ENCODE results near the gene TFB1M. TPM values are rescaled to one million over a fixed set of nuclear protein-coding genes. Genes with fewer than 3 reads are reported as not detected.

The TFB1M gene
- total RNA-seq, 1 donor from 2014 or later = 24.1 TPM

DNA sequence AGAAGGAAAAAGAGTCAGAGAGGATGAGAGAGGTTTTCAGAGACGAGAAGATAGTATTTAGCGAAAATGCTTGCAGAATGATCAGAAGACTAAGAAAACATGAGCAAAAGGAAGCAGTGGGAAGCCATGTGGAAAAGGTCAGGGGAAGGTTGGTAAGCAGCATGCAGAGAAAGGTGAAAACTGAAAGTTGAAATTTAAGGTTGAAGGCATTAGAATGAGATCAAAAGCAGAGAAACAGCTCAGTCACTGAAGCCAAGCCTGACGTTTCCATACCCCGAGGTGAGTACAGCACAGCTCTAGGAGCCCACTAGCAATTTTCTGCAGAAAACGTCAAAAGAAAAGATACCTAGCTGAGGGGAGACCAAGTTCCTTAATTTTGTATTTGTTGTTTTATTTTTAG is 19.1 kb upstream of the TFB1M start:
- H3K4me3 Mint-ChIP-seq = no peak overlapping the region
- no peaks in the 10 kb centered on the region for H3F3A ChIP-seq (ENCODE audit: low read depth)
- no peak overlapping the region for H3K9ac ChIP-seq
- TF ChIP-seq, protein P1, sequence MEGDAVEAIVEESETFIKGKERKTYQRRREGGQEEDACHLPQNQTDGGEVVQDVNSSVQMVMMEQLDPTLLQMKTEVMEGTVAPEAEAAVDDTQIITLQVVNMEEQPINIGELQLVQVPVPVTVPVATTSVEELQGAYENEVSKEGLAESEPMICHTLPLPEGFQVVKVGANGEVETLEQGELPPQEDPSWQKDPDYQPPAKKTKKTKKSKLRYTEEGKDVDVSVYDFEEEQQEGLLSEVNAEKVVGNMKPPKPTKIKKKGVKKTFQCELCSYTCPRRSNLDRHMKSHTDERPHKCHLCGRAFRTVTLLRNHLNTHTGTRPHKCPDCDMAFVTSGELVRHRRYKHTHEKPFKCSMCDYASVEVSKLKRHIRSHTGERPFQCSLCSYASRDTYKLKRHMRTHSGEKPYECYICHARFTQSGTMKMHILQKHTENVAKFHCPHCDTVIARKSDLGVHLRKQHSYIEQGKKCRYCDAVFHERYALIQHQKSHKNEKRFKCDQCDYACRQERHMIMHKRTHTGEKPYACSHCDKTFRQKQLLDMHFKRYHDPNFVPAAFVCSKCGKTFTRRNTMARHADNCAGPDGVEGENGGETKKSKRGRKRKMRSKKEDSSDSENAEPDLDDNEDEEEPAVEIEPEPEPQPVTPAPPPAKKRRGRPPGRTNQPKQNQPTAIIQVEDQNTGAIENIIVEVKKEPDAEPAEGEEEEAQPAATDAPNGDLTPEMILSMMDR (IDR thresholded peaks at IDR 0.05) = no peak
- TF ChIP-seq EZH2phosphoT487 (IDR thresholded peaks at IDR 0.05) = no peak
- no peak for TF ChIP-seq EZH2 (IDR thresholded peaks at IDR 0.05)
- H3K36me3 ChIP-seq = no peaks in the 10 kb centered on the region
- H3K36me3 Mint-ChIP-seq = peaks cover 2% of the 10 kb centered on the region
- peaks cover 20% of the 10 kb centered on the region for H3K9me3 Mint-ChIP-seq
- H3K79me2 ChIP-seq (ENCODE audit: low read depth) = no peaks in the 10 kb centered on the region
- H3K27ac ChIP-seq = no peak overlapping the region
- no peak for DNase-seq (ENCODE audit: low spot score)
- peaks cover 13% of the 10 kb centered on the region for H3K27me3 Mint-ChIP-seq (ENCODE audit: insufficient read depth, low read depth)
- no peak overlapping the region for H3K4me2 ChIP-seq
- H2AFZ ChIP-seq (replicated peaks) = no peak overlapping the region
- H3K4me1 ChIP-seq = peaks cover 8% of the 10 kb centered on the region
- H3K9me3 ChIP-seq (ENCODE audit: low read depth) = no peaks in the 10 kb centered on the region
- H3K27ac Mint-ChIP-seq = no peak overlapping the region
- H4K20me1 ChIP-seq (ENCODE audit: low read depth) = no peaks in the 10 kb centered on the region
- H3K4me1 Mint-ChIP-seq = peaks cover 16% of the 10 kb centered on the region
- no peak overlapping the region for H3K4me3 ChIP-seq
- no peaks in the 10 kb centered on the region for H3K27me3 ChIP-seq

DNA sequence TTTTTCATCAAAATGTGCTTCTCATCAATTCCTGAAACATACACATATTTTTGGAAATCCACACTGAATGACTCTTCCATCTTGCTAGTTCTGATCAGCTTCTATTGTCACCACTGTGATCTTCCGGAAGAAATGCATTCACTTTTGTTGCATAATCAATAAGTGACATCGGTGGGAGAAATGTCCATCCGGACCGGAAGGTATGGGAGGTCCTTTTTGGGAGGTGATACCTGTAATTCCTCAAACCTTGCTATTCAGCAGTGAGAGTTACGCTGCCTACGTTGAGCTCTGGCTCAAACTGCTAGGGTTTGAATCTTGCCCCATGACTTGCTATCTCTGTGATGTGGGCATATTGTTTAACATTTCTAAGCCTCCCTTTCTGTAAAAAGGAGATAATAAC is 16.6 kb upstream of the TFB1M start:
- peaks cover 18% of the 10 kb centered on the region for H3K4me1 Mint-ChIP-seq
- H3F3A ChIP-seq (ENCODE audit: low read depth) = peaks cover 5% of the 10 kb centered on the region
- H4K20me1 ChIP-seq (ENCODE audit: low read depth) = no peaks in the 10 kb centered on the region
- H3K27ac ChIP-seq = no peak overlapping the region
- no peak overlapping the region for H3K9ac ChIP-seq
- H2AFZ ChIP-seq (replicated peaks) = no peak overlapping the region
- H3K36me3 ChIP-seq = no peaks in the 10 kb centered on the region
- H3K36me3 Mint-ChIP-seq = no peaks in the 10 kb centered on the region
- H3K4me1 ChIP-seq = peaks cover 13% of the 10 kb centered on the region
- H3K27me3 ChIP-seq = no peaks in the 10 kb centered on the region
- DNase-seq (ENCODE audit: low spot score) = no peak
- H3K4me3 ChIP-seq = no peak overlapping the region
- H3K9me3 ChIP-seq (ENCODE audit: low read depth) = no peaks in the 10 kb centered on the region
- no peaks in the 10 kb centered on the region for H3K79me2 ChIP-seq (ENCODE audit: low read depth)
- no peak overlapping the region for H3K4me3 Mint-ChIP-seq
- no peak overlapping the region for H3K27ac Mint-ChIP-seq
- H3K9me3 Mint-ChIP-seq = peaks cover 8% of the 10 kb centered on the region
- TF ChIP-seq, protein P1 (IDR thresholded peaks at IDR 0.05) = no peak
- TF ChIP-seq EZH2 (IDR thresholded peaks at IDR 0.05) (no peak), EZH2phosphoT487 (IDR thresholded peaks at IDR 0.05) (no peak)
- peaks cover 13% of the 10 kb centered on the region for H3K27me3 Mint-ChIP-seq (ENCODE audit: insufficient read depth, low read depth)
- no peak overlapping the region for H3K4me2 ChIP-seq

DNA sequence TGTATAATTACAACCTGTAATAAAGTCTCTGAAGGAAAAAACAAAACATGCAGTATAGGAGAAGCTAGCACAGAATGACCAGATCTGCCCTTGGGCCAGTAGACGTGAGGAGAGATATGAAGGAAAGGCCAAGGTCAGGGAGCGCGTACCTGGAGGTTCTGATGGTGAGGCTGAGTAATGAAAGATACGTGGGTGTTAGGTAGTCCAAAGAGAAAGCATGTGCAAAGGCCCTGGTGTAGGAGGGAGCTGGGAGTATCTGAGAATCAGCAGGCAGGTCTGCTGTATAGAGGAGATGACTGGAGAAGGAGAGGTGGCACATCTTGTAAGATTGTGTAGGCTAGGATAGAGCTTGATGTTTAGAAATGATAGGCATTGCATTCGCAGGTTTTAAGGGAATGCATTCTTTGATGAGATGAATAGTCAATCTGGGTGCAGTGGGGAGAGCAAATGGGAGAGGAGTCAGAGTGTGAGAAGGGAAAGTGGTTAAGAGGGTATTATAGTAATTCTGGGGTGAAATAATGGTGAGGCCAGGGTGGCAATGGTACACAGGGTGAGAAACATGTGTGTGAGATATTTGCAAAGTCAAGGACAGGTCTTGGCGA is 15.9 kb upstream of the TFB1M start:
- Histone ChIP-seq H3K4me3 (no peak overlapping the region), H3F3A (ENCODE audit: low read depth) (peaks cover 9% of the 10 kb centered on the region), H2AFZ (replicated peaks) (no peak overlapping the region), H3K27me3 (no peaks in the 10 kb centered on the region), H3K9me3 (ENCODE audit: low read depth) (no peaks in the 10 kb centered on the region), H3K4me2 (no peak overlapping the region), H3K9ac (no peak overlapping the region), H3K27ac (no peak overlapping the region), H3K36me3 (no peaks in the 10 kb centered on the region), H3K4me1 (peaks cover 18% of the 10 kb centered on the region), H3K79me2 (ENCODE audit: low read depth) (no peaks in the 10 kb centered on the region), H4K20me1 (ENCODE audit: low read depth) (no peaks in the 10 kb centered on the region)
- H3K27ac Mint-ChIP-seq = no peak overlapping the region
- H3K27me3 Mint-ChIP-seq (ENCODE audit: insufficient read depth, low read depth) = peaks cover 7% of the 10 kb centered on the region
- no peak overlapping the region for H3K4me3 Mint-ChIP-seq
- DNase-seq (ENCODE audit: low spot score) = no peak
- H3K4me1 Mint-ChIP-seq = peaks cover 18% of the 10 kb centered on the region
- peaks cover 3% of the 10 kb centered on the region for H3K9me3 Mint-ChIP-seq
- no peak for TF ChIP-seq EZH2 (IDR thresholded peaks at IDR 0.05)
- no peak for TF ChIP-seq EZH2phosphoT487 (IDR thresholded peaks at IDR 0.05)
- TF ChIP-seq, protein P1 (IDR thresholded peaks at IDR 0.05) = no peak
- no peaks in the 10 kb centered on the region for H3K36me3 Mint-ChIP-seq
